Occipital lobe (tissue), 2 donors: Measurements from ENCODE around the gene QRFPR. TPM values are rescaled to one million over a fixed set of nuclear protein-coding genes. Genes with fewer than 3 reads are reported as not detected.
"Not testable (repeated sequence)": the region's sequence is repeated elsewhere in the genome, so short reads cannot be mapped to it uniquely, and the experiment has no call there.

Experiments
- DNase-seq: peaks from one replicate; lab custom pipeline; 2025; lab: John Stamatoyannopoulos, UW
- total RNA-seq: library from RNA; depleted of rRNA; stranded (reverse); fragments of >200 nt; gene quantifications from one replicate; pipeline ENCODE4 v1.2.3, GENCODE V29; 2014

Gene QRFPR
- total RNA-seq, 1 donor from 2014 or later = not detected

DNA sequence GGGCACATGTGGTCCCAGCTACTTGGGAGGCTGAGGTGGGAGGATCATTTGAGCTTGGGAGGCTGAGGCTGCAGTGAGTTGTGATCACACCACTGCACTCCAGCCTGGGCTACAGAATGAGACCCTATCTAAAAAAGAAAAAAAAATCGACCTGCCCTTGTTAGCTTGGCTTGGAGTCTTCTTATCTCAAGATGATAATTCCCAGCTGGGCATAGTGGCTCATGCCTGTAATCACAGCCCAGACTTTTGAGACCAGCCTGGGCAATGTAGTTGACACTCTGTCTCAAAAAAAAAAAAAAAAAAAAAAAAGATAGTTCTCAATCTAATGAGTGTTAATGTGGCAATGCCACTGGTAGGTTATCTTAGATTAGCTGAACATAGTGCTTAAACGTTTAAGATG, 41.0 kb downstream of the QRFPR start:
- no peak for DNase-seq

DNA sequence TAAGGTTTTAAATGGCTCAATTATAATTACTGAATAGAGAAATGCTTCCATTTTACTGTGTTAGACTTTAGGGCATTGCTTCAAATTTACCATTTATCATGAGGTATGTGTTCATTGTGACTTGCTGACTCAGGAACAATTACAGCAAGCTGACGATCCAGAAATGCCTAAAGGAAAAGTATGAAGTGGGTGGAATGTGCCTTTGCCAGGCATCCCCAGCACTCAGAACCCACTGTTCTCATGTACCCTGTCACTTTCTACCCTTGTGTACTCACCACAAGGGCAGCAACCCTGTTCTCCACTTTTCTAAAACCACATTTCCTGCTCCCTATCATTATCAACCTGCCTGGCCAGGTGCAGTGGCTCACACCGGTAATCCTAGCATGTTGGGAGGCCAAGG, 41.5 kb downstream of the QRFPR start:
- DNase-seq = no peak

DNA sequence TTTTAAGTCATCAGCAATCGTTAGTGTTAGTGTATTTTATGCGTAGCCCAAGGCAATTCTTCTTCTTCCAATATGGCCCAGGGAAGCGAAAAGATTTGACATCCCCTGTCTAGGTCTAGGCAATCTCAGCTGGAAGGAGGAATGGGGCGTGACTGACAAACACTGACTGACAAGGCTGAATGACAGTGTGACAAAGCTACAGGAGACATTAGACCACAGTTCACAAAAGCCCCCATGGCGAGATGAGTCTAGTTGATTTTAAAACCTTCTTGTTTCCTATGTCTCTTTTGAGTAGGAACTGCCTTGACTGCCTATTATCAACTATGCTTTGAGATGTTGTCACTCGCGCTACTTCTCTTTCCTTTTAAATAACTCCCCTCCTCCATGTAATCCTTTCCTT, 42.3 kb downstream of the QRFPR start:
- no peak for DNase-seq

DNA sequence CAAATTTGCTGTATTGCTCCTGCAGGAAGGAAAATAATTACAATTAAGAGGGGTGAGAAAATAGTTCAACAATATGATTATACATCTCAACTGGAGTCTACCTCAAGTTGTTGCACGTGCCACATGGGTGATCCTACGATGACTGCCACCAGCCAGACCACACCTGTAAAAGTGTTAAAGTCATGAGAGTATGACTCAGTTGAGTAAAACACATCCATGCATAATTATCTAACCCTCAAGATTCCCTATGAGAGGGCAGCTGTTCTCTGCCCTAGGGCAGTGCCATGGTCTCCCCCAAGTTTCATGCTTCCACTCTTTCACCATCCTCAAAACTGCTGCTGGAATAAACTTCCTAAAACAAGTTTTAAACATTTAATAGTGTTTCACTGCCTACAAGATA, 44.1 kb downstream of the QRFPR start:
- no peak for DNase-seq

DNA sequence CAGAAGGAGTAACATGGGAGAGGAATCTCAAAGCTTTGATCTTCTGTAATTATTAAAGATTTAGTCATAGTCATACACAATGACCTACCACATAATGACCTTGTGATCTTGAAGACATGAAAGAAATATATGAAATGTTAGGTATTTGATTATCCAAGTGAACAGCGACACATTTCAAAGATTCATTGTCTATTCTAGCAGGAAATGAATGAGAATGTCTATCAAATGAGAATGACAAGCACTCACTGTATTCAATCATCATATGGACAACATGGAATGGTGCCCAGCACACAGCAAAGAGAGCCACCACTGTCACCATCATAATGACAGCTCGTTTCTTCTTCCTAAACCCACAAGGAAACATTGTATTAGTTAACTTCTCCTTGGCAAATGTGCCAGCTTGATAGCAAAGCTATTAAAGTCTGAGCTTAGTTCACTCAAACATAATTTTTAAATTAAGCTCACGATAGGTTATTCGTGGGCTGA, 50.6 kb downstream of the QRFPR start:
- DNase-seq = no peak

DNA sequence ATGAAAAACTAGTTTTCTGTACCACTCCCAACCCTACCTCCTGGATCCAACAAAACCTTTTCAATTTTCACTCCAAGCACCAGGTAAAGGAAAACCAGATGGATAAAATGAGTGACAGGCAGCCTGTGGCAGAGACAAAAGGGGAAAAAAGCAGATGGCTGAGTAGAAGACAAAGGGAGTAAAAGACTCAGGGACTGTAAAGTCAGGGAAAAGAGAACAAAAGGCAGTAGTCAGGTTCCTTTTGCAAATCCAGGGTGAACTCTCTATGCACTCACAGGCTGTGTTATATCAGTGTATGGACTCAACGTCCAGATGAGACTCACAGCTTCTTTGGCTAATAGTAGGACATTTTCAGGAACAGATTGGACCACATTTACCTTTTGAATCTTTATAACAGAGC, 54.2 kb downstream of the QRFPR start:
- no peak for DNase-seq

DNA sequence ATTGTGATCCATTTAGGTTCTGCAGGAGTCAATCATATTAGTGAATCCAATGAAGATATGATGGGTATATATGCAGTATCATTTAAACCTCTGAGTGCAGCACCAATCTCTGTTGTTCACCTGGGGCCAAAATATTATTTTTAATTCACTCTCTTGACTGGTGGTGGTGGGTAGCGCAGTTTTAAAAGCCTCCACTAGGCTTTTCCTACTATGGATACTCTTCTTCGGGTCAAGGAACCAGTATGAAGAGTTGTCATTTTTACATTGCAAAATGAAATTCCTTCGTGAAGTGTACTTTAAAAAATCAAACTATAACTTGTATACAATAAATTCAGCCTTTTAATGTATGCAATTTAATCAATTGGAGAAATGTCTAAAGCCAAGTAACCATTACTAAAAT, 56.5 kb downstream of the QRFPR start:
- no peak for DNase-seq

DNA sequence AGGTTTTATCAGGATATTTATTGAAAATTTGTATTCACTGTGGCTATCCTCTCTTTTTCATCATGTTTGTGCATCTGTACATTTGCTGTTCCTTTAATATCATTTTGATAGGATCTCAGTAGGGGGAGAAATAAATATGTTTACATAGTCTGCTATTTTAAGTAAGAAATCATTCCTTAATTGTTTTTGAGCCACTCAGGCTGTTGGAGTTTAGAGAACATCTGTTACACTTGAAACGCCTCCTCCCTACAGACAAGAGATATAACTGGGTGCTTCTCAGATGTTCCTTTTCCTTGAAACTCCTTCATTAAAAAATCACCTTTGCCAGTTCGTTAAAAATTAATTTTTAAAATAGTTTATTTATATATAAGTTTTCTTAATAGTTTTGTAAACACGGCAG, 59.4 kb downstream of the QRFPR start:
- DNase-seq = no peak

DNA sequence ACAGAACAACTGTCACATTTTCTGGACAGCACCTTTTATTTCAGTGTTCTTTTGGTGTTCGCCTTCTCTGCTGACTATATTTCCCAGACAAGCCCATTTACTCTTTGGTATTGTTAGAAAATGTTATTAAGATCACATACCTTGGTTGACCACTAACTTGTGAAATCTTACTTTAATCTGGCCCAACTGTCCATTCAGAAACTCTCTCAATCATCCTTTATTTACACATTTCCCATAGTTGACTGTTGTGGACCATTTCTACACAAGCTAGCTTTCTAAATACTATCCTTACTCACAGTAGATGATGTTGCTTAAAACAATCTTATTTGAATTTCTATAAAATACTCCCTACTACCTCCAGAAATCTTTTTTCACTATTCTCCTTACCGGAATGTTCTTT, 64.7 kb downstream of the QRFPR start:
- no peak for DNase-seq

DNA sequence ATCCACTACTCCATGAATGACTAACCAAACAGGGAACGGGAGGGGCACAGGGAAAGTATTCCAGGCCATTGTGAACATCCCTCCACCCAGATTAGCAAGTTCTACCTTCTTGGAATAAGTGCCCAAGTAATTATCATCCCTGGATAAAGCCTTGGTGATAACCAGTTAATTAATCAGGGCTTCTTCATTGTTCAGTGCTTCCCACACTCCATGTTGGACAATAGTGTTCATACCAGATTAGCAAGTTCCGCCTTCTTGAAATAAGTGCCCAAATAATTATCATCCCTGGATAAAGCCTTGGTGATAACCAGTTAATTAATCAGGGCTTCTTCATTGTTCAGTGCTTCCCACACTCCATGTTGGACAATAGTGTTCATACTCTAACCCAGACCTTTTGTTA, 67.4 kb downstream of the QRFPR start:
- not testable (repeated sequence) for DNase-seq

DNA sequence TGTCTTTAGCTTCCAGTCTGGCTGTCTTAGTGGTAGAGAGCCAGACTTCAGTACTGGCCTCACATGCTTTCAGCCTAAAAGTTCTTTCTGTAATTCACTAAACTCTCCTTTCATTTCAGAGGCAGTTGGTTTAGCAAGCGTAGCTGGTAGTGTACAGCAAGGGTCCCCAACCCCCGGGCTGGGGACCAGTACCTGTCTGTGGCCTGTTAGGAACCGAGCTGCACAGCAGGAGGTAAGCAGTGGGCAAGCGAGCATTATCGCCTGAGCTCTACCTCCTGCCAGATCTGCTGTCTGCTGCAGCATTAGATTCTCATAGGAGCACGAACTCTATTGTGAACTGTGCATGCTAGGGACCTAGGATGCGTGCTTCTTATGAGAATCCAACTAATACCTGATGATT, 72.0 kb downstream of the QRFPR start:
- DNase-seq = no peak

DNA sequence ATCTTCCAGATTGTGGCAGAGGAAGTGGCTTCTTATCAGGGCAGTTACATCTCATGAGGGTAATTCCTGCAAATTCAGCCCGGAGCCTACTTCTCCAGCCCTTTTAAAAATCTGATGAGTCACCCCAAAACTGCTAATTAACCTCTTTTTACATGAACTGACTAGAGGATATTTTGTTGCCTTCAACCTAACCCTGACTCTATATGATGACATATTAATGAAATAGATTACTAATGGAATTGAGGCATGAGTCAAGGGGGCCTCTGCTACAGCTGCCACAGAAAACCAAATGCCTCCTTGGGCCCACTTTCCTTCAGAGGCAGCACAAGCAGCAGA, 72.5 kb downstream of the QRFPR start:
- DNase-seq = no peak

DNA sequence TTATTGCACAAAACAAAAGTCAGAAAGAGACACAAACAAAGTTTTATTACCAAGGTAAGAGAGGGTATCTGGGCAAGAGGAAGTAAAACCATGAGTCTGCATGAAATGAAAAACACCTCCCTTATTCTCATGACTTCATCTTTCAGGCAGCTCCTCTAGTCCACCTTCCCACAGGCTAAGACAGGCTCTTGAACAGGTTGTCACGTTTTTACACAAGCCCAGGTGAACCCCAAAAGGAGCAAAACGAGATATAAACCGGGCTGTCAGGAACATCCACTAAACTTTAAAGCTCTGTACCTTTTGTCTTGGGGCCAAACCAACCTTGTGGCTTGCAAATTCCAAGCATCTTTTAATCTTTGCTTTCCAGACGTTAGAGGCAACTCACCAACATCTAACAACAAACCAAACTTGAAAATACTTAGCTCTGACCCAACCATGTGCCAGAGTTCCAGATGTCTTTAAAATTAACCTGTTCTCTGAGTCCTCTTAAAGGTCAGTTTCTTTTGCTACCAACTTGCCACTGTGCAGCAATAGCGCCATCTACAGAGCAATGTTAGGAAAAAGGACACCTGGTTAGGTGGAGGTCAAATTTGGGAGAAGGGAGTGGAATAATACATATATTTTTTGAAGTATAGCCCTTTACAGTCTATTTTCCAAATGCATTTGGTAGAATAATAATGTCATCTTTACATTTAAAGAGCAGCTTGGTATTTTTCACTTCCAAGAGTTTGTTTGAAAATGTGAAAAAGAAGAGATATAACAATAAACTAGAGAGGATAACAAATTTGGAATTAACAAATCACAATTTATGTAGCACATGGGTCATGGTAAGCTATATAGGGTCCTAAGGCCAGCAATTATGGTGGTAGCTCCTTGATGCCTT, 73.1 kb downstream of the QRFPR start:
- no peak for DNase-seq

DNA sequence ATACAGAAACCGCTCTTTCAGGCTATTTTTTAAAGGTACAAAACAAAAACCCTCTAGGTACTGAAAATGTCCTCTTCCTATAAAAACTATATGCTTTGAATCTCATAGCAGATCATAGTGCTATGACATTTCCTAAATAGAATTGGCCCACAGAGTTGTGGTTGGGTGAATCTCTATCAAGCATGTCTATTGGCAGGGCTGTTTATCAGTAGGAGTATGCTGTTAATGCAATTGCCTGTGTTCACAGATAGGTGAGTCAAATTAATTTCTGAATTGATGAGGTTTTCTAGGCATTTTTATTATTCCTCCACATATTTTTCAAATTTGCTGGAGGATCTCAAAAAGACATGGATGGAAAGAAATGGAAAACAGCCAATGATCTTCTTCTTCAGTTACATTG, 73.9 kb downstream of the QRFPR start:
- DNase-seq = no peak

DNA sequence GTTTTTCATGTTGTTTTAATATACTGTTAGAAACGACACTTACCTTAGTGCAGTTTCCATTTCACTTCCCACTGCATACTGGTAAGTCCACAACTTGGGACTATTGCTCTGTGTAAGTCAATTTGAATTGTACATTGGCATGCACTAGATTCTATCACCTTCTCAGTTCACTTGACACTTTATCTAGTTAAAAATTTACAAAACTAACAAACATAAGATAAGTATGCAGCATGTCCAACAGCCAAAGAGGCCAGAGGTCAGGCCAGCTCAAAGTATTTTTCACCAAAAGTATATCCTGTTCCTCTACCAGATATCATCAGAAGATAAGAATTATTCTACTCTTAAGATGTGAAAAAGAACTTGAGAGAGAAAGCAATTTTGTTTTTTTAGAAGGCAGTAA, 75.9 kb downstream of the QRFPR start:
- DNase-seq = no peak

DNA sequence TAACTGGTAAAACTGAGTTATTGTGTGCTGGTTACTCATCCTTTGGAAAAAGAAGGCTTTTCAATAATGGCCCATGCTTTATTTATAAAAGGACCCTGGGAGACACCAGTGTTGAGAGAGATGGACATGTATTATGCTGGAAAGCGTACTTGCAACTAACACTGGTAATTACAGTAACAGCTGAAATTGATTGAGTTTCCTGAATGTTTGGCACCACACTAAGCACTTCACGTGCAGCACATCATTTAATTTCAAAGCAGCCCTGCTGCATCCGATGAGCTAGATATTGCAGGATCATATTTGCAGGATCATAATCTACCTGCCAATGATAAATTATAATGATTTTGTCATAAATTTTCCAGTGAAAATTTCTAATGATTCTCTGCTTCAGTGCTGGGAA, 81.5 kb downstream of the QRFPR start:
- DNase-seq = no peak

DNA sequence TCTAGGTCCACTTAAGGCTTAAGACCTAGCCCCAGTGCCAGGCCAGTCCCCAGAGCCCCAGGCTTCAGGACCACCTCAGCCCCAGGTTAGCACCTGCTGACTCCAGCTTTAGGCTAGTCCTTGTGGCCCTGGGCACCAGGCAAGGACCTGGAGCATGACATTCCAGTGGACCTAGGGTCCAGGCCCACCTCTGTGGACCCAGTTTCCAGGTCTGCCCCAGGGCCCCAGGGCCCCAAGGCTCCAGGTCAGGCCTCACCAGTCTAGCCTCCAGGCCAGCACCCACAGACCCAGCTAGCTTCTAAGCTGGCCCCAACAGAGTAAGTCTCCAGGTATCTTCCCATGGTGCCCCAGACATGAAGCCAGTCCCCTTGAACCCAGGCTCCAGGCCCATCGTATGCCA, 97.5 kb downstream of the QRFPR start:
- DNase-seq = no peak

DNA sequence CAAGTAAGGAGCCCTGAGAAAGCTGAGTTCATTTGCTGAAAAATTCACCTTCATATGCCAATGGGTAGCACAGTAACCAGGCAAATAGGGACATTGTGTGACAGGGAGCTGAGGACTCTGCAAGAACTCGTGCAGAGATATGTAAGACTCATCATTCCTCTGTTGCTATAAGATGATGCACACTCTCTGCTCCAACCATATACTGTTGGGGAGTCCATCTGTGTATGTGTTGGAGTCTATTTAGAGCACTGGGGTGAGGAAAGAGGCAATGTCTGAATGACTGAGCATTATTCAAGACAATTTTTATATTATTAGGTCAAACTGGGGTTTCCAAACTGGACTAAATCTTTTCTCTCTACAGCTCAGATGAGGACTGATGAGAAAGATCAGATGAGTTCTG, 100.4 kb downstream of the QRFPR start:
- no peak for DNase-seq

DNA sequence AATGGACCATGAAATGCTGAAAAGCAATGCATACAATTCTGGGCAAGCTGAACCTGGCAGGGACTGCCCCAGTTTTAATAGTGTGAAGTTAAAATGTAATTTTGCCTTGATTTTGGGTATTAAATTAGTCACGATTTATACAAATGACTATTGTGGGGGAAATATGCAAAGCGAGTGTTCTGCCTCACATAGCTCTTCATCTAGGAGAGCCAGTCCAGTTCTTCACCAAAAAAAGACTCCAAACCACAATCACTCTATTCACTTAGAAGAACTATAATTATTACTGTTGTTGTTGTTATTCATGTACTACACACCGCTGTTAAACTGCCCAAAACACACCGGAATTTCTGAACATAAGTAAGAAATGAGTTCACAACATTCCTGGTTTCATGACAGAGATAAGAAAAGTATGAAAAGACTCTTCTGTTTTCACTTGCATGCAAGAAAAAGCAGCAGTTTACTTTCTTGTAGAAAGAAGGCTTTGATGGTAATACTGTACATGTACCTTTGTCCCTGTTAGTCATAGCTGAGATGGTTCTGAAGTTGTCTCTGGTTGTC, 101.9 kb downstream of the QRFPR start:
- no peak for DNase-seq
